GM23338 (cell line): ENCODE data around the gene HLCS. TPM values are rescaled to one million over a fixed set of nuclear protein-coding genes. Genes with fewer than 3 reads are reported as not detected.

Source experiments
- ATAC-seq: fragments of 200-7000 bp; cut with Tn5 transposase; 3 replicates; pipeline ENCODE4 v1.9.1; 2020
- DNase-seq: peaks from one replicate; pipeline ENCODE4 v3.0.0-alpha.2; 2015; ENCODE audit warnings: low spot score
- H2AFZ ChIP-seq: fragments of 200-600 bp; sonication (generic); 2 replicates; pipeline ENCODE4 v1.8.0; 2016; ENCODE audit warnings: antibody characterized with exemption, mild to moderate bottlenecking, moderate library complexity
- H3F3A ChIP-seq: fragments of 200-600 bp; sonication (generic); replicated peaks from 2 replicates; pipeline ENCODE4 v1.8.0; 2017; ENCODE audit warnings: antibody characterized with exemption, mixed run types, low read depth
- H3K27ac ChIP-seq: fragments of 200-600 bp; sonication (generic); 2 replicates; pipeline ENCODE4 v1.6.1; 2016; ENCODE audit warnings: low read depth
- H3K27me3 ChIP-seq: fragments of 200-600 bp; sonication (generic); 2 replicates; pipeline ENCODE4 v1.8.0; 2016; ENCODE audit warnings: mild to moderate bottlenecking, mixed run types, moderate library complexity; ENCODE audit not compliant: insufficient read depth
- H3K36me3 ChIP-seq: fragments of 200-600 bp; sonication (generic); 2 replicates; pipeline ENCODE4 v1.8.0; 2016; ENCODE audit warnings: mild to moderate bottlenecking; ENCODE audit not compliant: insufficient read depth
- H3K4me1 ChIP-seq: fragments of 200-600 bp; sonication (generic); 2 replicates; pipeline ENCODE4 v1.8.0; 2016; ENCODE audit warnings: mild to moderate bottlenecking, moderate library complexity; ENCODE audit not compliant: insufficient read depth
- H3K4me2 ChIP-seq: fragments of 200-600 bp; sonication (generic); 2 replicates; pipeline ENCODE4 v1.7.1; 2017; ENCODE audit warnings: mixed run types
- H3K4me3 ChIP-seq: fragments of 200-600 bp; sonication (generic); 2 replicates; pipeline ENCODE4 v1.6.1; 2016; ENCODE audit warnings: mixed run types
- H3K79me2 ChIP-seq: fragments of 200-600 bp; sonication (generic); replicated peaks from 2 replicates; pipeline ENCODE4 v1.8.0; 2017; ENCODE audit warnings: mild to moderate bottlenecking; ENCODE audit not compliant: insufficient read depth
- H3K9me2 ChIP-seq: fragments of 200-600 bp; sonication (generic); 2 replicates; pipeline ENCODE4 v1.8.0; 2017; ENCODE audit not compliant: insufficient read depth
- H4K20me1 ChIP-seq: fragments of 200-600 bp; sonication (generic); replicated peaks from 2 replicates; pipeline ENCODE4 v1.8.0; 2017; ENCODE audit warnings: mild to moderate bottlenecking; ENCODE audit not compliant: insufficient read depth
- H3K27ac Mint-ChIP-seq: 2 replicates; pipeline ENCODE4 v1.8.0; 2020; ENCODE audit warnings: inconsistent platforms, mild to moderate bottlenecking, moderate library complexity, mixed read lengths
- H3K27me3 Mint-ChIP-seq: 3 replicates; pipeline ENCODE4 v1.8.0; 2022; ENCODE audit warnings: low read depth, mild to moderate bottlenecking, moderate library complexity, mixed read lengths, inconsistent platforms; ENCODE audit not compliant: insufficient read depth, poor library complexity
- H3K36me3 Mint-ChIP-seq: 3 replicates; pipeline ENCODE4 v1.8.0; 2021; ENCODE audit warnings: low read depth, mild to moderate bottlenecking, inconsistent platforms, moderate library complexity, mixed read lengths
- H3K4me1 Mint-ChIP-seq: 3 replicates; pipeline ENCODE4 v1.8.0; 2020; ENCODE audit warnings: mild to moderate bottlenecking, inconsistent platforms, mixed read lengths
- H3K4me3 Mint-ChIP-seq: 3 replicates; pipeline ENCODE4 v1.8.0; 2021; ENCODE audit warnings: moderate library complexity, mild to moderate bottlenecking, inconsistent platforms, mixed read lengths
- H3K9me3 Mint-ChIP-seq: 3 replicates; pipeline ENCODE4 v1.8.0; 2020; ENCODE audit warnings: moderate library complexity, mild to moderate bottlenecking, inconsistent platforms, mixed read lengths
- CREB1 ChIP-seq: fragments of 250-450 bp; sonication (Bioruptor Pico); IDR thresholded peaks from 2 replicates; pipeline ENCODE4 v1.5.0; 2020; ENCODE audit warnings: low read depth, mild to moderate bottlenecking, moderate library complexity
- CTCF ChIP-seq, 2 experiments: fragments of 200-600 bp in 1 of 2; sonication (generic) in 1 of 2; conservative IDR thresholded peaks; 2 replicates each; pipeline versions ENCODE4 v1.5.1 to v1.6.1; 2016 to 2017; ENCODE audit warnings: antibody characterized with exemption in 2 of 2, low read depth in 2 of 2, mild to moderate bottlenecking in 2 of 2, moderate library complexity in 1 of 2
- ETS1 ChIP-seq: IDR thresholded peaks from 2 replicates; pipeline ENCODE4 v1.6.1; 2016; ENCODE audit warnings: antibody characterized with exemption
- EZH2 ChIP-seq: fragments of 200-600 bp; sonication (generic); IDR thresholded peaks from one replicate; pipeline ENCODE4 v1.8.0; 2017; ENCODE audit warnings: antibody characterized with exemption, mild to moderate bottlenecking, low read depth; ENCODE audit not compliant: unreplicated experiment
- EZH2phosphoT487 ChIP-seq: fragments of 200-600 bp; sonication (generic); IDR thresholded peaks from one replicate; pipeline ENCODE4 v1.8.1; 2018; ENCODE audit warnings: antibody characterized with exemption; ENCODE audit not compliant: unreplicated experiment
- JUNB ChIP-seq: IDR thresholded peaks from one replicate; pipeline ENCODE4 v1.6.1; 2016; ENCODE audit warnings: antibody characterized with exemption; ENCODE audit not compliant: unreplicated experiment
- NANOG ChIP-seq: IDR thresholded peaks from 2 replicates; pipeline ENCODE4 v1.6.1; 2016; ENCODE audit warnings: antibody characterized with exemption, borderline replicate concordance
- POLR2AphosphoS5 ChIP-seq: IDR thresholded peaks from 2 replicates; pipeline ENCODE4 v1.6.1; 2016; ENCODE audit warnings: antibody characterized with exemption, low read depth
- REST ChIP-seq: IDR thresholded peaks from one replicate; pipeline ENCODE4 v1.6.1; 2018; ENCODE audit warnings: antibody characterized with exemption; ENCODE audit not compliant: unreplicated experiment
- STAT1 ChIP-seq: IDR thresholded peaks from one replicate; pipeline ENCODE4 v1.6.1; 2016; ENCODE audit warnings: antibody characterized with exemption; ENCODE audit not compliant: unreplicated experiment
- ZNF114 ChIP-seq: fragments of 250-450 bp; sonication (Bioruptor Pico); IDR thresholded peaks from 2 replicates; pipeline ENCODE4 v1.5.0; 2020; ENCODE audit warnings: mild to moderate bottlenecking, moderate library complexity
- ZNF331 ChIP-seq: fragments of 250-450 bp; sonication (Bioruptor Pico); IDR thresholded peaks from 2 replicates; pipeline ENCODE4 v1.5.0; 2020; ENCODE audit warnings: low read depth, mild to moderate bottlenecking, moderate library complexity
- ZNF462 ChIP-seq: fragments of 250-450 bp; sonication (Bioruptor Pico); IDR thresholded peaks from 2 replicates; pipeline ENCODE4 v1.5.0; 2020; ENCODE audit warnings: mild to moderate bottlenecking, moderate library complexity
- polyA plus RNA-seq: library from polyadenylated mRNA; unstranded; fragments of >200 nt; fragmentation: Nextera tagmentation; extraction: Ambion mirVana; gene quantifications from 2 replicates; pipeline ENCODE4 v1.2.1, GENCODE V29; 2016
- total RNA-seq: library from RNA; depleted of rRNA; stranded (reverse); fragments of >200 nt; shearing (Covaris generic); gene quantifications from 2 replicates; pipeline ENCODE4 v1.2.3, GENCODE V29; 2014

HLCS gene
- total and polyA plus RNA-seq, 2 experiments from 2014 or later: 6.1 to 14.7 TPM

- H3K4me1 Mint-ChIP-seq: peaks cover 37% of the 10 kb centered on the region
- Histone ChIP-seq H3K27ac (no peak overlapping the region), H3K4me1 (peaks cover 31% of the 10 kb centered on the region), H3K9me2 (no peaks in the 10 kb centered on the region), H4K20me1 (no peaks in the 10 kb centered on the region), H3K4me3 (no peak overlapping the region), H3K27me3 (no peaks in the 10 kb centered on the region), H3K79me2 (no peaks in the 10 kb centered on the region), H2AFZ (no peak overlapping the region), H3F3A (no peaks in the 10 kb centered on the region), H3K36me3 (no peaks in the 10 kb centered on the region), H3K4me2 (peak overlapping the region; percentile 38; the same call in 1 of the 2 replicates)
- TF ChIP-seq REST (no peak), ZNF462 (CRISPR knock-in tag) (no peak), CTCF (conservative IDR thresholded peaks at IDR 0.05; ENCODE audit: low read depth in 2 of 2) (no peak), JUNB (no peak), EZH2phosphoT487 (no peak), EZH2 (no peak), CREB1 (CRISPR knock-in tag) (no peak), NANOG (no peak), ETS1 (no peak), ZNF331 (CRISPR knock-in tag) (no peak), ZNF114 (no peak), POLR2AphosphoS5 (no peak), STAT1 (no peak)
- 0 out of 3 replicates have a peak, but pooled peaks cover 2% of the 10 kb centered on the region for H3K36me3 Mint-ChIP-seq
- H3K9me3 Mint-ChIP-seq: no peaks in the 10 kb centered on the region
- peaks cover 2% of the 10 kb centered on the region for H3K27me3 Mint-ChIP-seq
- ATAC-seq (peak; percentile 13; the same call in 1 of the 3 replicates), DNase-seq (no peak)
- no peak overlapping the region for H3K4me3 Mint-ChIP-seq
- H3K27ac Mint-ChIP-seq: no peak overlapping the region
Observed at GRCh38 chr21:36913247-36914169, 53.0 kb downstream of the HLCS start.
